GM12878 (cell line): ENCODE results near the gene MAP3K5. TPM values are rescaled to one million over a fixed set of nuclear protein-coding genes. Genes with fewer than 3 reads are reported as not detected.

Experiments used
- ATF2 ChIP-seq: IDR thresholded peaks from 2 replicates; pipeline ENCODE4 v1.6.1; 2012; ENCODE audit warnings: low read length, inconsistent platforms
- DPF2 ChIP-seq: fragments of 450-650 bp; IDR thresholded peaks from 2 replicates; pipeline ENCODE4 v1.6.1; 2017; ENCODE audit warnings: mild to moderate bottlenecking
- EED ChIP-seq: sonication (generic); IDR thresholded peaks from 2 replicates; pipeline ENCODE4 v1.6.1; 2016; ENCODE audit warnings: antibody characterized with exemption, low read depth
- HCFC1 ChIP-seq: fragments of 150-350 bp; IDR thresholded peaks from 2 replicates; pipeline ENCODE4 v1.6.1; 2014; ENCODE audit warnings: low read length
- MAX ChIP-seq: IDR thresholded peaks from 2 replicates; pipeline ENCODE4 v1.6.1; 2012; ENCODE audit warnings: low read depth, low read length, improper control_type of control experiment
- NFIC ChIP-seq: IDR thresholded peaks from 2 replicates; pipeline ENCODE4 v1.6.1; 2012; ENCODE audit warnings: low read depth, mild to moderate bottlenecking, inconsistent platforms, low read length, moderate library complexity
- NFYB ChIP-seq: IDR thresholded peaks from 2 replicates; pipeline ENCODE4 v1.6.1; 2011; ENCODE audit warnings: low read depth, mild to moderate bottlenecking, low read length, improper control_type of control experiment, moderate library complexity; ENCODE audit not compliant: insufficient read depth
- ZNF217 ChIP-seq: fragments of 450-650 bp; IDR thresholded peaks from 2 replicates; pipeline ENCODE4 v1.6.1; 2017; ENCODE audit warnings: antibody characterized with exemption, mild to moderate bottlenecking
- ZNF24 ChIP-seq: fragments of 450-650 bp; IDR thresholded peaks from 2 replicates; pipeline ENCODE4 v1.6.1; 2017; ENCODE audit warnings: antibody characterized with exemption, mild to moderate bottlenecking
- polyA plus RNA-seq, 11 experiments: library from polyadenylated mRNA; depleted of rRNA in 4 of 11; unstranded in 6 of 11; stranded (reverse) in 5 of 11; fragments of >200 nt; fragmentation: Nextera tagmentation in 4 of 11; fragmentation: Illumina TruSeq in 1 of 11; extraction: Ambion mirVana in 4 of 11; extraction: Trizol in 1 of 11; gene quantifications; 1 replicate in 1 of 11; 2 replicates in 10 of 11; pipeline versions ENCODE4 v1.2.1 to v1.2.3, GENCODE V29; 2011 to 2016; ENCODE audit warnings: inconsistent platforms in 2 of 11, missing spikeins in 2 of 11, low read depth in 1 of 11
- total RNA-seq, 4 experiments: library from RNA; depleted of rRNA in 3 of 4; stranded (reverse); fragments of >200 nt in 3 of 4; fragmentation: Illumina TruSeq in 1 of 4; extraction: Trizol in 1 of 4; gene quantifications; 2 replicates each; pipeline versions ENCODE4 v1.2.1 to v1.2.3, GENCODE V29; 2013 to 2021
- TF ChIP-seq, protein P1 (sequence below), 3 experiments: IDR thresholded peaks in 2 of 3; conservative IDR thresholded peaks in 1 of 3; 2 replicates each; pipeline ENCODE4 v1.5.1; 2011; ENCODE audit warnings: low read depth in 3 of 3, low read length in 3 of 3, mild to moderate bottlenecking in 3 of 3, control low read depth in 2 of 3, moderate library complexity in 2 of 3, inconsistent platforms in 1 of 3, mixed read lengths in 1 of 3; ENCODE audit not compliant: control insufficient read depth in 2 of 3, insufficient read depth in 1 of 3; ENCODE audit errors: extremely low read depth in 1 of 3

The MAP3K5 gene
- total and polyA plus RNA-seq, 10 of the 15 experiments (the other 5 are each of a cell fraction or from before 2014, with no cell fraction given) = 5.4 to 34.3 (median 26.4) TPM

GRCh38 chr6:136723780-136724179 is 68.5 kb downstream of the MAP3K5 start (continued):
- TF ChIP-seq NFYB (0 out of 2 replicates have a peak, but pooled peaks have one; percentile 6), EED (no peak), NFIC (peak; percentile 32; the same call in 1 of the 2 replicates), ZNF24 (peak; percentile 17; the same call in 1 of the 2 replicates), ZNF217 (no peak), HCFC1 (no peak), DPF2 (peak; percentile 89), MAX (no peak), ATF2 (peak; percentile 16; the same call in 1 of the 2 replicates)
- TF ChIP-seq, protein P1, sequence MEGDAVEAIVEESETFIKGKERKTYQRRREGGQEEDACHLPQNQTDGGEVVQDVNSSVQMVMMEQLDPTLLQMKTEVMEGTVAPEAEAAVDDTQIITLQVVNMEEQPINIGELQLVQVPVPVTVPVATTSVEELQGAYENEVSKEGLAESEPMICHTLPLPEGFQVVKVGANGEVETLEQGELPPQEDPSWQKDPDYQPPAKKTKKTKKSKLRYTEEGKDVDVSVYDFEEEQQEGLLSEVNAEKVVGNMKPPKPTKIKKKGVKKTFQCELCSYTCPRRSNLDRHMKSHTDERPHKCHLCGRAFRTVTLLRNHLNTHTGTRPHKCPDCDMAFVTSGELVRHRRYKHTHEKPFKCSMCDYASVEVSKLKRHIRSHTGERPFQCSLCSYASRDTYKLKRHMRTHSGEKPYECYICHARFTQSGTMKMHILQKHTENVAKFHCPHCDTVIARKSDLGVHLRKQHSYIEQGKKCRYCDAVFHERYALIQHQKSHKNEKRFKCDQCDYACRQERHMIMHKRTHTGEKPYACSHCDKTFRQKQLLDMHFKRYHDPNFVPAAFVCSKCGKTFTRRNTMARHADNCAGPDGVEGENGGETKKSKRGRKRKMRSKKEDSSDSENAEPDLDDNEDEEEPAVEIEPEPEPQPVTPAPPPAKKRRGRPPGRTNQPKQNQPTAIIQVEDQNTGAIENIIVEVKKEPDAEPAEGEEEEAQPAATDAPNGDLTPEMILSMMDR (IDR thresholded peaks at IDR 0.05 in 2 of 3, conservative IDR thresholded peaks at IDR 0.05 in 1 of 3; ENCODE audit: control insufficient read depth in 2 of 3, extremely low read depth in 1 of 3, insufficient read depth in 1 of 3, low read depth in 3 of 3, low read length in 3 of 3) = no peak
